Effector memory CD8-positive, alpha-beta T cell (primary cell): ENCODE measurements around the gene FLVCR1.
"Not testable (repeated sequence)": the region's sequence is repeated elsewhere in the genome, so short reads cannot be mapped to it uniquely, and the experiment has no call there.

ENCODE experiments used
- ATAC-seq: fragments of 150-1000 bp; cut with Tn5 transposase; replicated peaks from 2 replicates; pipeline ENCODE4 v1.10.0; 2021; ENCODE audit warnings: mild to moderate bottlenecking, moderate library complexity
- DNase-seq, 3 experiments: peaks; one replicate each; pipeline ENCODE4 v3.0.0; 2021
- H3K27ac Mint-ChIP-seq, 2 donors: one replicate each; pipeline ENCODE4 v1.8.0; 2022; ENCODE audit warnings: mild to moderate bottlenecking in 2 of 2, mixed read lengths in 2 of 2, moderate library complexity in 2 of 2
- H3K27me3 Mint-ChIP-seq, 2 donors: one replicate each; pipeline ENCODE4 v1.8.0; 2022; ENCODE audit warnings: mixed read lengths in 2 of 2
- H3K36me3 Mint-ChIP-seq: one replicate; pipeline ENCODE4 v1.8.0; 2022; ENCODE audit warnings: mild to moderate bottlenecking, moderate library complexity, mixed read lengths; ENCODE audit not compliant: insufficient read depth
- H3K4me1 Mint-ChIP-seq, 2 donors: one replicate each; pipeline ENCODE4 v1.8.0; 2022; ENCODE audit warnings: low read depth in 2 of 2, mixed read lengths in 2 of 2
- H3K4me3 Mint-ChIP-seq, 2 donors: one replicate each; pipeline ENCODE4 v1.8.0; 2022; ENCODE audit warnings: mild to moderate bottlenecking in 2 of 2, mixed read lengths in 2 of 2, moderate library complexity in 2 of 2
- H3K9me3 Mint-ChIP-seq, 2 donors: one replicate each; pipeline ENCODE4 v1.8.0; 2022; ENCODE audit warnings: mixed read lengths in 2 of 2

The FLVCR1 gene

GRCh38 chr1:212838145-212838544, 19.9 kb upstream of the FLVCR1 start:
- Mint-ChIP-seq H3K27me3 (no peaks in the 10 kb centered on the region), H3K4me1 (peaks cover 6 to 8% of the 10 kb centered on the region in 2 donors), H3K9me3 (no peaks in the 10 kb centered on the region), H3K4me3 (no peak overlapping the region), H3K36me3 (no peaks in the 10 kb centered on the region), H3K27ac (no peak overlapping the region)
- ATAC-seq (no peak), DNase-seq (no peak)

- H3K4me3 Mint-ChIP-seq, H3K36me3 Mint-ChIP-seq, DNase-seq, H3K27ac Mint-ChIP-seq, ATAC-seq, H3K27me3 Mint-ChIP-seq, H3K9me3 Mint-ChIP-seq, H3K4me1 Mint-ChIP-seq: not testable (repeated sequence)
Measured at GRCh38 chr1:212844521-212844920, 13.6 kb upstream of the FLVCR1 start.

GRCh38 chr1:212847549-212847948, 10.5 kb upstream of the FLVCR1 start, which contains the start of gene SPATA45:
Gene SPATA45, minus strand, starts transcription at chr1:212847649. Its CDS starts 11,500 bp downstream, at chr1:212836149.
- ATAC-seq: no peak

GRCh38 chr1:212852105-212852688, 5.9 kb upstream of the FLVCR1 start:
- H3K27me3 Mint-ChIP-seq: no peaks in the 10 kb centered on the region
- H3K36me3 Mint-ChIP-seq: no peaks in the 10 kb centered on the region
- DNase-seq (no peak), ATAC-seq (no peak)
- H3K27ac Mint-ChIP-seq: no peak overlapping the region
- H3K4me1 Mint-ChIP-seq: peaks cover 3 to 6% of the 10 kb centered on the region in 2 donors
- no peak overlapping the region for H3K4me3 Mint-ChIP-seq
- H3K9me3 Mint-ChIP-seq: no peaks in the 10 kb centered on the region

More at GRCh38 chr1:212847549-212847948, 10.5 kb upstream of the FLVCR1 start, which contains the start of gene SPATA45:
- Mint-ChIP-seq H3K36me3 (no peaks in the 10 kb centered on the region), H3K9me3 (no peaks in the 10 kb centered on the region), H3K27ac (no peak within 1 kb of the TSS), H3K27me3 (no peaks in the 10 kb centered on the region), H3K4me1 (no peaks in the 10 kb centered on the region), H3K4me3 (no peak within 1 kb of the TSS)
- no peak for DNase-seq

- H3K4me3 Mint-ChIP-seq: no peak overlapping the region
- ATAC-seq (no peak), DNase-seq (no peak)
- H3K27me3 Mint-ChIP-seq: no peaks in the 10 kb centered on the region
- H3K36me3 Mint-ChIP-seq: peaks cover 7% of the 10 kb centered on the region
- no peaks in the 10 kb centered on the region for H3K9me3 Mint-ChIP-seq
- H3K4me1 Mint-ChIP-seq: peaks cover 4 to 11% of the 10 kb centered on the region in 2 donors
- H3K27ac Mint-ChIP-seq: no peak overlapping the region
Measured at GRCh38 chr1:212853658-212854057, 4.4 kb upstream of the FLVCR1 start.

- peak overlapping the region in 1 of 2 donors; percentile 92 for H3K27ac Mint-ChIP-seq
- peaks cover 11 to 15% of the 10 kb centered on the region in 2 donors for H3K4me1 Mint-ChIP-seq
- DNase-seq (no peak), ATAC-seq (no peak)
- H3K27me3 Mint-ChIP-seq: no peaks in the 10 kb centered on the region
- no peak overlapping the region for H3K4me3 Mint-ChIP-seq
- H3K9me3 Mint-ChIP-seq: no peaks in the 10 kb centered on the region
- H3K36me3 Mint-ChIP-seq: peaks cover 7% of the 10 kb centered on the region
Measured at GRCh38 chr1:212856755-212857154, 1.3 kb upstream of the FLVCR1 start.

GRCh38 chr1:212858461-212859265, 588 bp downstream of the FLVCR1 start:
- Mint-ChIP-seq H3K27ac (peak overlapping the region; percentile 92 to 95), H3K36me3 (peaks cover 7% of the 10 kb centered on the region), H3K4me3 (peak overlapping the region in 1 of 2 donors; percentile 92), H3K4me1 (peaks cover 17 to 19% of the 10 kb centered on the region in 2 donors), H3K9me3 (no peaks in the 10 kb centered on the region), H3K27me3 (no peaks in the 10 kb centered on the region)
- peak; percentile 13 for ATAC-seq
- DNase-seq: peak; percentile 5 to 10 (median 7)

GRCh38 chr1:212860713-212861581, 2.9 kb downstream of the FLVCR1 start:
- ATAC-seq: no peak

GRCh38 chr1:212862111-212862690, 4.1 kb downstream of the FLVCR1 start:
- no peak for ATAC-seq
- Mint-ChIP-seq H3K4me3 (no peak overlapping the region), H3K9me3 (no peaks in the 10 kb centered on the region), H3K4me1 (peaks cover 19 to 20% of the 10 kb centered on the region in 2 donors), H3K27me3 (no peaks in the 10 kb centered on the region), H3K36me3 (peaks cover 12% of the 10 kb centered on the region), H3K27ac (no peak overlapping the region)
- DNase-seq: no peak

More at GRCh38 chr1:212860713-212861581, 2.9 kb downstream of the FLVCR1 start:
- no peak overlapping the region for H3K4me3 Mint-ChIP-seq
- DNase-seq: no peak
- H3K9me3 Mint-ChIP-seq: no peaks in the 10 kb centered on the region
- H3K27me3 Mint-ChIP-seq: no peaks in the 10 kb centered on the region
- H3K27ac Mint-ChIP-seq: no peak overlapping the region
- H3K36me3 Mint-ChIP-seq: peaks cover 7% of the 10 kb centered on the region
- H3K4me1 Mint-ChIP-seq: peaks cover 20 to 22% of the 10 kb centered on the region in 2 donors

GRCh38 chr1:212863345-212863744, 5.3 kb downstream of the FLVCR1 start:
- H3K4me3 Mint-ChIP-seq, ATAC-seq, H3K27me3 Mint-ChIP-seq, DNase-seq, H3K9me3 Mint-ChIP-seq: not testable (repeated sequence)
- Mint-ChIP-seq H3K36me3 (peaks cover 12% of the 10 kb centered on the region), H3K27ac (peak overlapping the region in 1 of 2 donors; percentile 9), H3K4me1 (peaks cover 15 to 20% of the 10 kb centered on the region in 2 donors)

GRCh38 chr1:212864201-212864600, 6.1 kb downstream of the FLVCR1 start:
- Mint-ChIP-seq H3K36me3 (peaks cover 12% of the 10 kb centered on the region), H3K4me1 (peaks cover 9 to 14% of the 10 kb centered on the region in 2 donors), H3K9me3 (no peaks in the 10 kb centered on the region), H3K27ac (peak overlapping the region; percentile 8 to 9), H3K27me3 (no peaks in the 10 kb centered on the region), H3K4me3 (no peak overlapping the region)
- no peak for ATAC-seq
- no peak for DNase-seq

GRCh38 chr1:212867192-212867591, 9.1 kb downstream of the FLVCR1 start:
- no peak for DNase-seq
- H3K9me3 Mint-ChIP-seq: no peaks in the 10 kb centered on the region
- no peak overlapping the region for H3K4me3 Mint-ChIP-seq
- no peak overlapping the region for H3K27ac Mint-ChIP-seq
- peaks cover 9 to 13% of the 10 kb centered on the region in 2 donors for H3K4me1 Mint-ChIP-seq
- no peak for ATAC-seq
- peaks cover 24% of the 10 kb centered on the region for H3K36me3 Mint-ChIP-seq
- no peaks in the 10 kb centered on the region for H3K27me3 Mint-ChIP-seq

GRCh38 chr1:212871976-212872375, 13.9 kb downstream of the FLVCR1 start:
- H3K4me1 Mint-ChIP-seq: no peaks in the 10 kb centered on the region
- DNase-seq (no peak), ATAC-seq (no peak)
- H3K27ac Mint-ChIP-seq: peak overlapping the region in 1 of 2 donors; percentile 30
- no peak overlapping the region for H3K4me3 Mint-ChIP-seq
- no peaks in the 10 kb centered on the region for H3K27me3 Mint-ChIP-seq
- H3K36me3 Mint-ChIP-seq: peaks cover 44% of the 10 kb centered on the region
- no peaks in the 10 kb centered on the region for H3K9me3 Mint-ChIP-seq
